Measurements from ENCODE around the gene PPFIA4.

Gene PPFIA4

GRCh38 chr1:203098445-203098844, 72.2 kb downstream of the PPFIA4 start:
- FAIRE-seq (no peak), DNase-seq (ENCODE audit: insufficient read length, low spot score) (no peak)

- FAIRE-seq = no peak
- DNase-seq (ENCODE audit: insufficient read length, low spot score) = no peak
These were observed 72.7 kb downstream of the PPFIA4 start for GRCh38 chr1:203098914-203099520.

GRCh38 chr1:203099805-203100515, 73.7 kb downstream of the PPFIA4 start:
- no peak for DNase-seq (ENCODE audit: insufficient read length, low spot score)
- no peak for FAIRE-seq

GRCh38 chr1:203100516-203100869, 74.2 kb downstream of the PPFIA4 start:
- DNase-seq (ENCODE audit: insufficient read length, low spot score) = no peak
- FAIRE-seq = no peak

- DNase-seq (ENCODE audit: insufficient read length, low spot score) (no peak), FAIRE-seq (no peak)
These were observed 75.7 kb downstream of the PPFIA4 start for GRCh38 chr1:203101813-203102634.

- no peak for DNase-seq (ENCODE audit: insufficient read length, low spot score)
- no peak for FAIRE-seq
These were observed 76.9 kb downstream of the PPFIA4 start for GRCh38 chr1:203103216-203103615.

GRCh38 chr1:203103829-203104495, 77.7 kb downstream of the PPFIA4 start:
- no peak for FAIRE-seq
- no peak for DNase-seq (ENCODE audit: insufficient read length, low spot score)

GRCh38 chr1:203104789-203105390, 78.6 kb downstream of the PPFIA4 start:
- FAIRE-seq (no peak), DNase-seq (ENCODE audit: insufficient read length, low spot score) (no peak)

GRCh38 chr1:203112475-203112874, 86.2 kb downstream of the PPFIA4 start:
- FAIRE-seq = no peak

GRCh38 chr1:203113308-203113707, 87.0 kb downstream of the PPFIA4 start:
- FAIRE-seq (no peak), DNase-seq (ENCODE audit: insufficient read length, low spot score) (no peak)

More at GRCh38 chr1:203112475-203112874, 86.2 kb downstream of the PPFIA4 start:
- no peak for DNase-seq (ENCODE audit: insufficient read length, low spot score)

- FAIRE-seq (no peak), DNase-seq (ENCODE audit: insufficient read length, low spot score) (no peak)
These were observed 87.9 kb downstream of the PPFIA4 start for GRCh38 chr1:203114202-203114601.

GRCh38 chr1:203116091-203116820, 90.0 kb downstream of the PPFIA4 start:
- FAIRE-seq (no peak), DNase-seq (ENCODE audit: insufficient read length, low spot score) (no peak)

- DNase-seq (ENCODE audit: insufficient read length, low spot score) (peak; percentile 57), FAIRE-seq (no peak)
These were observed 91.6 kb downstream of the PPFIA4 start for GRCh38 chr1:203117611-203118575.

GRCh38 chr1:203120325-203121153, 94.2 kb downstream of the PPFIA4 start:
- FAIRE-seq (no peak), DNase-seq (ENCODE audit: insufficient read length, low spot score) (no peak)

- FAIRE-seq = no peak
- no peak for DNase-seq (ENCODE audit: insufficient read length, low spot score)
These were observed 95.1 kb downstream of the PPFIA4 start for GRCh38 chr1:203121186-203122015.

GRCh38 chr1:203122159-203122558, 95.9 kb downstream of the PPFIA4 start:
- FAIRE-seq (no peak), DNase-seq (ENCODE audit: insufficient read length, low spot score) (no peak)

GRCh38 chr1:203124011-203124410, 97.7 kb downstream of the PPFIA4 start:
- DNase-seq (ENCODE audit: insufficient read length, low spot score) (no peak), FAIRE-seq (no peak)
